Stomach smooth muscle (tissue), 2 donors: ENCODE measurements around the gene LHFPL3.

Source experiments
- H3K27ac ChIP-seq: one replicate; pipeline ENCODE4 v1.7.0; 2013; ENCODE audit warnings: mild to moderate bottlenecking, low read length, inconsistent platforms
- H3K27me3 ChIP-seq, 2 donors: one replicate each; pipeline ENCODE4 v1.7.0; 2013; ENCODE audit warnings: low read length in 2 of 2; ENCODE audit not compliant: insufficient read depth in 2 of 2, control insufficient read depth in 1 of 2
- H3K36me3 ChIP-seq, 2 donors: one replicate each; pipeline ENCODE4 v1.7.0; 2013; ENCODE audit warnings: low read length in 2 of 2; ENCODE audit not compliant: control insufficient read depth in 2 of 2, insufficient read depth in 2 of 2
- H3K4me1 ChIP-seq: one replicate; pipeline ENCODE4 v1.7.0; 2013; ENCODE audit warnings: low read length; ENCODE audit not compliant: control insufficient read depth, insufficient read depth
- H3K4me3 ChIP-seq, 2 donors: one replicate each; pipeline ENCODE4 v1.7.0; 2013; ENCODE audit warnings: low read length in 2 of 2
- H3K9ac ChIP-seq, 2 donors: one replicate each; pipeline ENCODE4 v1.7.0; 2013; ENCODE audit warnings: low read length in 2 of 2, mild to moderate bottlenecking in 1 of 2
- H3K9me3 ChIP-seq, 2 donors: one replicate each; pipeline ENCODE4 v1.7.0; 2013; ENCODE audit warnings: low read length in 2 of 2; ENCODE audit not compliant: control insufficient read depth in 2 of 2
- donor health status: healthy.
- donor health status: Pancreatic carcinoma.

Gene LHFPL3

DNA sequence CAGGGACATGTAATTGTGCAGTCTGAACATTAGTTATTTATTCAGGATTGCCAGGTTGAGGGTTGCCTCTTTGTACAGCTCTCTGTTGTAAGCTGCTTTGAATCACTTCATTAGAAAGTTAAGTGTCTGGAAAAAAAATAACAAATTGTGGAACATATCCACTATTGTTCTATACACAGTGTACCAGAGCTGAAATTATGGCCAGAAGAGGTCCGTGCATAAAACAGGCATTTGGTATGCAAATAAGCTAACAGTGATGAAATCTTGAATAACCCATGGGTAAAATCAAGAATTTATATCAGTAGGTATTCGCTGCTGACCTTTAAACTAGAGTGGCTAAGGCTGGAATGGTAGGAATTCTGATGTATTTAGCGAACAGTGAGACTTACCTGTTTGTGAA is 152.1 kb downstream of the LHFPL3 start:
- Histone ChIP-seq H3K27ac (no peak overlapping the region), H3K36me3 (no peaks in the 10 kb centered on the region), H3K4me1 (no peaks in the 10 kb centered on the region), H3K4me3 (no peak overlapping the region), H3K9me3 (no peaks in the 10 kb centered on the region), H3K9ac (no peak overlapping the region), H3K27me3 (peaks cover 0 to 2% of the 10 kb centered on the region in 2 donors)

DNA sequence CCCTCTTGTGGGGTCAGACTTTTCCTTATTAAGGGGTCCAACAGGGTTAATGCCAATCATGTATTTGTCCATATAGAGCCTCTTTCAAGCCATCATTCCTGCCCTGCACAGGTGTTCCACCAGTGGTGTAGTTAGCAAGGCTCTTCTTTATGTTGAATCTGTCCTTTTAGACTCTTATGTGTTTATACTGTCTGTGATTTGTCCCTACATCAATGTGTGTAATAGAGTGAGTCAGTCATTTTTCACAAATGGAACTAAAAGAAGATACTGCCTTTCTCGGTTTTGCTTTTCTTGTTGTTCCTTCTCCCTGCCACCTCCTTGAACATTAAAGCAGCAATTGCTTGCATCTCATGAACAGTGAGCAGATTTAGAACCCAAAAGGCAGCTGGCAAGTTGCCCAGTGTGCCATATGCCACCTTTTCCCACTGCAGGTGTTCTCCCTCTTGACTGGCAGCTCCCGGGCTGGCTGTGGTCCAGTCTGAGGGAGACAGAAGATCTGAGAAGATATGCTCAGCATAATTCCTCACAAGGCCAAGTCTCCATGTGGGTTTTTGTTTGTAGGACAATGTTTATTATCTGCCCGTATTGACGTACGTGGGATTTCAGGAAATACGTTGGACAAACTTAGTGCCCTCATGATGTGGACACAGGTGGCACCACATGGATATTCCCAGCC is 154.1 kb downstream of the LHFPL3 start:
- H3K36me3 ChIP-seq: no peaks in the 10 kb centered on the region
- H3K27me3 ChIP-seq: peaks cover 0 to 2% of the 10 kb centered on the region in 2 donors
- no peaks in the 10 kb centered on the region for H3K9me3 ChIP-seq
- no peaks in the 10 kb centered on the region for H3K4me1 ChIP-seq
- H3K4me3 ChIP-seq: no peak overlapping the region
- no peak overlapping the region for H3K9ac ChIP-seq
- H3K27ac ChIP-seq: no peak overlapping the region

DNA sequence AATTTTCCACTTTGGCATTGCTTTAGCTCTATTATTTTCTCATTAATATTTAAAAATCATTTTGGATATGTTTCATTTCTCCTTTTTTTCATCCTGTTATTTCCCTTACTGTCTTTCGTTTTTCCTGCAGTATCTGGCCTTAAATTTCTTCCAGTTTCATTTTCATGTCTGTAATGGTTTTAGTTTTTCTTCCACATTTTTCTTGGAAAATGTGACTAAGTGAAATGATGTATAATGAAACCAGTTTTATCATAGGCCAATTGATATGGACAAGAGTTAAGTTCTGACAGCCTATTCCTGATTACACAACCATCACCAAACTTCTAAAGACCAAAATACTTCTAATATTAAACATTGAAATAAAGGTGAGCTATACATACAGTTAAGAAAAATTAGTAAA is 158.5 kb downstream of the LHFPL3 start:
- no peaks in the 10 kb centered on the region for H3K36me3 ChIP-seq
- H3K27ac ChIP-seq: no peak overlapping the region
- H3K4me1 ChIP-seq: no peaks in the 10 kb centered on the region
- H3K4me3 ChIP-seq: no peak overlapping the region
- peaks cover 0 to 5% of the 10 kb centered on the region in 2 donors for H3K27me3 ChIP-seq
- H3K9me3 ChIP-seq: no peaks in the 10 kb centered on the region
- H3K9ac ChIP-seq: no peak overlapping the region

DNA sequence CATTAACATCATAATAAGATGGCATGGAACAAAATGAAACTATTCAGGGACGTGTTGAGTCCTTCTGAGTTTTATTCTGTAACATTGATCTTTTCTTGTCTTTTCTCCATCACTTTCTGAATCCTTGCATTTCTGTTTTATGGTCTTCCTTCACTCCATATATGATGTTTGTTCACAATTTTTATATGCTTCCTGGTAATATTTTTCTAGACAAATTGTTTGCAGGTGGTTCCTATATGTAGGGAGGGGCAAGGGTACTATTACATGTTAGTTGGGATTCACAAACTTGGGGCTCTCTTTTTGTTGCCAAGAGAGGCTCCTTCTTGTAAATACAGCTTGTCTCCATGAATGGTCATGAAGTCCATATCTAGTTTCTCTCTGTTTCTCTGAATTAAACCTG is 159.2 kb downstream of the LHFPL3 start:
- Histone ChIP-seq H3K27ac (no peak overlapping the region), H3K36me3 (no peaks in the 10 kb centered on the region), H3K9me3 (no peaks in the 10 kb centered on the region), H3K9ac (no peak overlapping the region), H3K4me1 (no peaks in the 10 kb centered on the region), H3K27me3 (peaks cover 0 to 4% of the 10 kb centered on the region in 2 donors), H3K4me3 (no peak overlapping the region)

DNA sequence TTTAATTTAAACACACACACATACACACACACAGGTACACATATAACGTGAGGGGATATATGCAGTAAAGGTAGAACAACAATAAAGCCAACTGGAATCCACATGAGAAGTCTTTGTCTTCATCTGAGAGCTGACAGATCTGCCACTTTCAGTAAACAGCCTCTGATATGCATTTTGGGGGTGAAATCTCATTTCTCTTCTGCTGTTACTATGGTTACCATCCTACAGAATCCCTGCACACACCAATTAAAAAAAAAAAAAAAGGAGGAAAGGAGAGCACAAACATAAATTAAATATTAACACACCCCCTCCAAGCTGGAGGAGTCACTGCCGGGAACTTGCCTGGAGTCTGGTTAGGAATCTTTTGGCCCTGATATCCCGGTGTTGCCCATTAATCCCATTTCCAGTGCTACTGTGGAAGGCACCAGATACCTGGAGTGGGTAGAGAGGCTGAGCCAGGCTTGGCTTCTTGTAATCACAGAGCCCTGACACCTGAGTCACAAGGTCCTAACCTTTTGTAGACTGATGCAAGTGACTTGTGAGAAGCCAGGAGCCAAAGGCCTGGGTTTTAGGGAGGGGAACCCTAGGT is 169.1 kb downstream of the LHFPL3 start:
- H3K27ac ChIP-seq: no peak overlapping the region
- H3K4me1 ChIP-seq: no peaks in the 10 kb centered on the region
- H3K9me3 ChIP-seq: no peaks in the 10 kb centered on the region
- H3K9ac ChIP-seq: no peak overlapping the region
- no peak overlapping the region for H3K4me3 ChIP-seq
- H3K27me3 ChIP-seq: no peaks in the 10 kb centered on the region
- no peaks in the 10 kb centered on the region for H3K36me3 ChIP-seq

DNA sequence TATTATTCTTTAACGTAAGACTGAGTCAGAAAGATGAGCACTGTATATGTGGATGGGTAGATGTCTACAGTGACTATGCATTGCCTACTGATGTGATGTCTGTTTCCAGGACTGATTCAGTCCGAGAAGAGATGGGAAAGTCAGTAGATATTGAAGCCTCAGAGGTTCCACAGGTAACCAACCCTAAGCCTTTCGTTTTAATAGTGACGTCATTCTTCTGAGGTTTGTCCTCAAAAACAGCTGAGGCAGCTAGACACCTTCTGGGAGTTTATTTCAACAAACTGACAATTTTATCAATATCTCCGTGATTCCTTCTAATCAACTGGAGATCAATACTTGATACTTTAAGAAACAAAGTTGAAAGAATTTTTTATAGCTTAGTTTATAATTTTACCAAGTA is 171.6 kb downstream of the LHFPL3 start:
- Histone ChIP-seq H3K4me1 (no peaks in the 10 kb centered on the region), H3K27me3 (no peaks in the 10 kb centered on the region), H3K9ac (no peak overlapping the region), H3K9me3 (no peaks in the 10 kb centered on the region), H3K27ac (no peak overlapping the region), H3K4me3 (no peak overlapping the region), H3K36me3 (no peaks in the 10 kb centered on the region)

DNA sequence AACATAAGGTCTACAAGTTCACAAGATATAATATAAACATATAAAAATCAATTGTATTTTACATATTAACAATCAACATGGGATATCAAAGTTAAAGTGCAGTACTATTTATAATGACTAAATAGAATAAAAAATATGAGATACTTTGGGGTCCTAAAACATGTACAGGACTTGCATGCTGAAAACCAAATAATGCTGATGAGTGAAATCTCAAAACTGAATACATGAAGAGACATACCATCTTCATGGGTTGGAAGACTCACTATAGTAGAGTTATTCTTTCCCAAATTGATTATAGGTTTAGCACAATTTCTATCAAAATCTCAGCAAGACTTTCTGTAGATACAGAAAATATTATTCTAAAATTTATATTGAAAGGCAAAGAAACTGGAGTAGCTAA is 181.5 kb downstream of the LHFPL3 start:
- Histone ChIP-seq H3K27me3 (no peaks in the 10 kb centered on the region), H3K27ac (no peak overlapping the region), H3K36me3 (no peaks in the 10 kb centered on the region), H3K4me3 (no peak overlapping the region), H3K4me1 (no peaks in the 10 kb centered on the region), H3K9me3 (no peaks in the 10 kb centered on the region), H3K9ac (no peak overlapping the region)

DNA sequence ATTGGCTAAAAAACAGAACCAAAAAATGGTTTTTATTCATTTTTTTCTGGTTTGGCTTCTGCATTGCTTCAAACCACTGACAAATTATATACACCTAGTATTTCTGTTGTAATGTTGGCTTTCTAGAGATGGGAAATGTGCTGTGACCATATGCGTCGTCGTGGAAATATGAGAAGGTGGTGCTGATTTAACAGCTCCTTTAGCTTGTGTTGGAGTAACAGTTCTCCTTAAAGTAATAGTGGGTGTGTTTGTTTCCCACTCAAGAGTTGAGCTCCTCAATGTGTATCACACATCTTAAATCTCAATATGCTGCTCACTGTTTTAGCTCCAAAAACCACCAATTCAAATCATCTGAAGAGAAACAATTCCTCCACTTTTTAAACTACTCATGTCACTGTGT is 196.4 kb downstream of the LHFPL3 start:
- H3K4me3 ChIP-seq: no peak overlapping the region
- no peaks in the 10 kb centered on the region for H3K27me3 ChIP-seq
- H3K27ac ChIP-seq: no peak overlapping the region
- peaks cover 0 to 3% of the 10 kb centered on the region in 2 donors for H3K9me3 ChIP-seq
- H3K4me1 ChIP-seq: no peaks in the 10 kb centered on the region
- H3K36me3 ChIP-seq: no peaks in the 10 kb centered on the region
- no peak overlapping the region for H3K9ac ChIP-seq

DNA sequence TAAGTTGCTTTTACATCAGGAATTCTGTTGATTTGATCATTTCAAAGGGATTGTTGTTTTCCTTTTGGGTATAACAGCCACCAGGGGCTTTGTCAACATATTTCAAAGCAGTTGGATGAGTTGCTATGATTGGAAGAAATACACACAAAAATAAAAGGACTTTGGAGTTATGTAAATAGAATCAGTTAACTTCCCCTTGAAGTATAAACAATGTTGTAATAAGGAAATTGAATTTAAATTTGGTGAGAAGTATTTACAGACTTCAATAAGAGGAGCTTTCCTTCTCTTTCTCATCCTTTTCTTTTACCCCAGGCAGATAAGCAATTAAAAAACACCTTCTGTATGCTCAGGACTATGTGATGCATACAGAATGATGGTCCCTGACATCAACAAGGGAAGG is 199.7 kb downstream of the LHFPL3 start:
- Histone ChIP-seq H3K36me3 (no peaks in the 10 kb centered on the region), H3K9me3 (no peaks in the 10 kb centered on the region), H3K27me3 (no peaks in the 10 kb centered on the region), H3K4me1 (no peaks in the 10 kb centered on the region), H3K9ac (no peak overlapping the region), H3K4me3 (no peak overlapping the region), H3K27ac (no peak overlapping the region)

DNA sequence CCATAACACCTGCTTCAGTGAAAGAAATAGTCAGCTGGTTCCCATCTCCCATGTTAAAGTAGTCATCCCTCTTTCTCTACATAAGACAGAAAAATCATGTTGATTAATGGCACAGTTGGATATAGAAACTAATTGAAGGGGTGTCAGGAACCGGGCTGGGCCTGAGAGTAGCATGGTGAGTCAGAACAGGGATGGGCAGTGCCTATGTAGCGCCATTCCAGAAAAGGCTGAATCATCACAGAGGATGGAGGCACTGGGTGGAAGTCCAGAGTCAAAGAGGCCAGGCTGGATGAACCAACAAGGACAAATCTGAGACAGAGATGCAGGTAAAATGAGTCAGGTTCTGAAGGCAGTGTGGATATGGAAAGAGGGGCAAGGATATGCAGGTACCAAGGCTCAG is 201.2 kb downstream of the LHFPL3 start:
- Histone ChIP-seq H3K9ac (no peak overlapping the region), H3K27me3 (no peaks in the 10 kb centered on the region), H3K36me3 (no peaks in the 10 kb centered on the region), H3K4me3 (no peak overlapping the region), H3K27ac (no peak overlapping the region), H3K9me3 (no peaks in the 10 kb centered on the region), H3K4me1 (no peaks in the 10 kb centered on the region)

DNA sequence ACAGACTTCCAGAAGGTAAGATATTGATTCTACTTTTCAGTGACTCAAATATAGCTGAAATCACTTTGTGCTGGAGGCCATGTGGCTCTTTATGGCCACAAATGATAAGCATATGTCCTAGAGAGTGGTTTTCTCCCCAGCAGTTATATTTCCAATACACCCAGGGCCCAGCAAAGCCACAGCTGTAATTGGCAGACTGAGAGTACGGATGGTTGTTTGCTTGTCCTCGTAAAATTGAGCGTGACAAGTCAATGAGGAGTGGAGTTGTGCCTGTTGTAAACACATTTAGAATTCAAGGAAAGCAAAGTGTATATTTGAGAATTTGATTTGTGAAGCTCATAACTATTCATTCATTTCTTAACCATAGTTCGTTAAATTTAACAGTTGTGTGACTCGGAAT is 201.8 kb downstream of the LHFPL3 start:
- Histone ChIP-seq H3K9me3 (no peaks in the 10 kb centered on the region), H3K9ac (no peak overlapping the region), H3K4me1 (no peaks in the 10 kb centered on the region), H3K36me3 (no peaks in the 10 kb centered on the region), H3K27ac (no peak overlapping the region), H3K4me3 (no peak overlapping the region), H3K27me3 (no peaks in the 10 kb centered on the region)
